NT2/D1 (cell line): ENCODE results near the gene AIG1.

ENCODE experiments used
- DNase-seq: peaks from one replicate; pipeline ENCODE4 v3.0.0-alpha.2; 2011; ENCODE audit warnings: low read depth, low spot score
- H3K27me3 ChIP-seq: 2 replicates; pipeline ENCODE4 v1.6.0; 2011; ENCODE audit warnings: mild to moderate bottlenecking; ENCODE audit not compliant: insufficient read length, insufficient read depth
- H3K36me3 ChIP-seq: 2 replicates; pipeline ENCODE4 v1.6.1; 2011; ENCODE audit warnings: mild to moderate bottlenecking, low read length, mixed read lengths; ENCODE audit not compliant: insufficient read depth, insufficient read length
- H3K4me1 ChIP-seq: 2 replicates; pipeline ENCODE4 v1.5.1; 2011; ENCODE audit not compliant: insufficient read depth, insufficient read length
- H3K4me3 ChIP-seq: 2 replicates; pipeline ENCODE4 v1.5.1; 2011; ENCODE audit warnings: low read depth; ENCODE audit not compliant: insufficient read length
- H3K9ac ChIP-seq: 2 replicates; pipeline ENCODE4 v1.6.0; 2011; ENCODE audit warnings: low read depth; ENCODE audit not compliant: insufficient read length
- H3K9me3 ChIP-seq: 2 replicates; pipeline ENCODE4 v1.5.1; 2011; ENCODE audit warnings: mild to moderate bottlenecking, low read length; ENCODE audit not compliant: insufficient read depth
- SUZ12 ChIP-seq: IDR thresholded peaks from 2 replicates; pipeline ENCODE4 v1.6.1; 2011; ENCODE audit not compliant: insufficient read length, insufficient read depth; ENCODE audit errors: extremely low read depth
- YY1 ChIP-seq: IDR thresholded peaks from 2 replicates; pipeline ENCODE4 v1.6.1; 2011; ENCODE audit not compliant: insufficient read length, insufficient read depth
- ZNF274 ChIP-seq: IDR thresholded peaks from 2 replicates; pipeline ENCODE4 v1.6.1; 2011; ENCODE audit warnings: mild to moderate bottlenecking, low read depth, low read length

The AIG1 gene

DNA sequence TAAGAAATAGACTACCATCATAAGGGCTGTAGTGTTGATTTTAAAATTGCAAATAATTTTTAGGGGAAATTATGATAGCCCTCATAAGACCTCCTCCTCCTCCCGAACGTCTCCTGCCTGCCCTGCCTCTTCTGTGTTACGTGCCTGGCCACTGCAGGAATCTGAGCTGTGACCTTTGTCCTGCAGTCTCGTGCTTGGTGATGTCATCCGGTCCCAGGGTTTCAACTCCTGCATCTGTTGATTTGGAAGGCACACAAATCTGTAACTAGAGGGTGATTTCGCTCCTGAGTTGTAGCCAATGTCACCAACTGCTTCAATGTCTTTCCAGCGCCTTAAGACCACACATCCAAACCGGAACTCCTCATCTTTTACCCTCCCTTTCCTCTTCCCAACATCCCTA lies 163.2 kb downstream of the AIG1 start:
- no peak for DNase-seq
- H3K4me1 ChIP-seq, result no peaks in the 10 kb centered on the region
- H3K27me3 ChIP-seq, result no peaks in the 10 kb centered on the region
- H3K9me3 ChIP-seq, result no peaks in the 10 kb centered on the region
- no peaks in the 10 kb centered on the region for H3K36me3 ChIP-seq
- no peak overlapping the region for H3K9ac ChIP-seq
- TF ChIP-seq YY1, result no peak
- no peak for TF ChIP-seq SUZ12
- TF ChIP-seq ZNF274, result no peak
- H3K4me3 ChIP-seq, result no peak overlapping the region

DNA sequence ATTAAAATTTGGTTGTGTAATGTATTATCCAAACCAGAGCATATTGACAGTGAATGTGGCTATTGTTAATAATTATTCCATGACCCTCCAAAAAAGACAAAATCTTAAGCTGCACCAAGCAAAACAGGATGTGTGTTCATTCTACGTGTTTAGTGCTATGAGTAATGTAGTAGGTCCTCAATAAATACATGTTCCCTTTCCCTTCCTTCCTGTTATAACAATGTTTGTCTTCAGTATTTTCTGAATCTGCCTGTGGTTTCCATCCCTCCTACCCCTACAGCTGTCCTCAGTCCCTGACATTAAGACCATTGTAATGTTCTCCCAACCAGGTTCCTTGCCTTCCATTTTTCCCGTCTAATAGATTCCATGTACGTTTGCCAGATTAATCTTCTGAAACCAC lies 163.8 kb downstream of the AIG1 start:
- Histone ChIP-seq H3K9ac (no peak overlapping the region), H3K36me3 (no peaks in the 10 kb centered on the region), H3K9me3 (no peaks in the 10 kb centered on the region), H3K4me3 (no peak overlapping the region), H3K4me1 (no peaks in the 10 kb centered on the region), H3K27me3 (no peaks in the 10 kb centered on the region)
- no peak for DNase-seq
- no peak for TF ChIP-seq ZNF274
- no peak for TF ChIP-seq SUZ12
- no peak for TF ChIP-seq YY1

DNA sequence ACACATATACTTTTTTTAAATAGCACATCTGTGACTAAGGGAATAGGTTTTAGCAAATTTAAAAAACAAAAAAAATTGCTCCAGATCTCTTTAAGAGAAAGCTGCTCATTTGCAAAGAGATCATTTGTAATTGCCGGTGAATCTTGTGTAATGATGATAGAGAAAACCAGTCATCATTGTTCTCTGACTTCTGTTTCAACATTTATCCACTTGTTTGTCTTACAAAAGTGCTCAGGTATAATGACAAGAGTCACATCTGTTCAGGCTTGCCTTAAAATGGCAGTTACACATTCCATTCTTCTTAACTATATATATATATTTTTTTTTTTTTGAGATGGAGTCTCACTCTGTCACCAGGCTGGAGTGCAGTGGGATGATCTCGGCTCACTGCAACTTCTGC lies 165.2 kb downstream of the AIG1 start:
- TF ChIP-seq YY1, result no peak
- TF ChIP-seq SUZ12, result no peak
- no peak for TF ChIP-seq ZNF274
- Histone ChIP-seq H3K36me3 (no peaks in the 10 kb centered on the region), H3K27me3 (no peaks in the 10 kb centered on the region), H3K4me3 (no peak overlapping the region), H3K9me3 (no peaks in the 10 kb centered on the region), H3K9ac (no peak overlapping the region), H3K4me1 (no peaks in the 10 kb centered on the region)
- no peak for DNase-seq

DNA sequence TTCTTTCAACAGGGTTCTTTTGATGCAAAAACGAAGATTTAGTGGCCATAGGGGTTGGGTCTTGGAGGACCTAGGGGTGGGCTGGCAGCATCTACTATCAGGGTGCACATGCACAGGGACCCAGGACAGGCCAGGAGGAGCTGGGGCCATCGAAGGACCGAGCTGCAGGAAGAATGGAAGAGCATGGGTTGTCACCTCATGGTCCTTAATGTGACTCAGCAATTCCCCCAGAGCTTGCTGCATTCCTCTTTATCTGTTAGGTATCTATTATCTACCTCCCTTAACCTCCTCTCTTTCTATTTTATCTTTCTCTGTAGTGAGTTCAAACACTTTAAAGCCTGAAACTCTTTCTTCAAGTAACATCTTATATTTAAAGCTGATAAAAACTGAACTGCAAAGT lies 167.0 kb downstream of the AIG1 start:
- Histone ChIP-seq H3K9ac (no peak overlapping the region), H3K36me3 (no peaks in the 10 kb centered on the region), H3K9me3 (no peaks in the 10 kb centered on the region), H3K4me1 (no peaks in the 10 kb centered on the region), H3K4me3 (no peak overlapping the region), H3K27me3 (no peaks in the 10 kb centered on the region)
- DNase-seq, result no peak
- no peak for TF ChIP-seq SUZ12
- TF ChIP-seq YY1, result no peak
- no peak for TF ChIP-seq ZNF274

DNA sequence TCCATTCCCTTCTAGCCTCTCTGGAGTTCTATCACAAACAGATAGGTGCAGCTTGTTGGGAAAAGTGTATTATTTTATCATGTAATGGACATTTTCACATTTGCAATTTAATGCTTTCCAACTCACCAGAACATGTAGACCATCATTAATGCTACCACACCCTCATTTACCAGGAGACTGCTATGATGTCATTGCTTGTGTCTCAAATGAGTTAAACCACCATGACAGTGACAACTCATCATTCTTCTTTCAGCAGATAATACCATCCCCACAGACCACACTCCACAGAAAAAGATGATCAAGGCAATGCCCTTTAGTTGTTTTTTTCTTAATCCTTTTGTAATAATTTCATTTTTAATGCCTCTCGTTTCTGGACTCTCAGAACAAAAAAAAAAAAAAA lies 168.7 kb downstream of the AIG1 start:
- TF ChIP-seq SUZ12, result no peak
- TF ChIP-seq YY1, result no peak
- no peak for TF ChIP-seq ZNF274
- Histone ChIP-seq H3K9me3 (no peaks in the 10 kb centered on the region), H3K4me3 (no peak overlapping the region), H3K4me1 (no peaks in the 10 kb centered on the region), H3K27me3 (no peaks in the 10 kb centered on the region), H3K36me3 (no peaks in the 10 kb centered on the region), H3K9ac (no peak overlapping the region)
- no peak for DNase-seq

DNA sequence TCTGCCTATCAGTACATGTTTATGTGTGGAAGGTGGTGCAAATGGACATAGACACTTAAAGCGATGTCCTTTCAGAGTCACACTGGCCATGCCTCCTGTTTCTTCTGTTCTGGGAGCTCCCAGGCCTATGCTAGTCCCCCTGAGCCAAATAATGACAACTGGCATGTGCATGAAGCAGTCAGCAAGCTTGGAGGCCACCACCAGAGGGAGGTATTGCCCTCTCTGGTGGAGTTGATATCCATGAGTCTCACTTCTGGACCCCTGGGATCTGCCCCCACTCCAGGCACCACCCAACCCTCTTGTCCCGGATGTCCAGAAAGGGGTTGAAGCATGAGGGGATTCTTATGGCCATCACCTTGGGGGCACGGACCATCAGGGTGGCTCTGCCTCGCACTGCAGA lies 172.2 kb downstream of the AIG1 start:
- DNase-seq, result peak; percentile 1
- no peak overlapping the region for H3K4me3 ChIP-seq
- no peak overlapping the region for H3K9ac ChIP-seq
- H3K27me3 ChIP-seq, result no peaks in the 10 kb centered on the region
- no peaks in the 10 kb centered on the region for H3K4me1 ChIP-seq
- TF ChIP-seq SUZ12 (no peak), ZNF274 (no peak), YY1 (no peak)
- no peaks in the 10 kb centered on the region for H3K9me3 ChIP-seq
- H3K36me3 ChIP-seq, result no peaks in the 10 kb centered on the region

DNA sequence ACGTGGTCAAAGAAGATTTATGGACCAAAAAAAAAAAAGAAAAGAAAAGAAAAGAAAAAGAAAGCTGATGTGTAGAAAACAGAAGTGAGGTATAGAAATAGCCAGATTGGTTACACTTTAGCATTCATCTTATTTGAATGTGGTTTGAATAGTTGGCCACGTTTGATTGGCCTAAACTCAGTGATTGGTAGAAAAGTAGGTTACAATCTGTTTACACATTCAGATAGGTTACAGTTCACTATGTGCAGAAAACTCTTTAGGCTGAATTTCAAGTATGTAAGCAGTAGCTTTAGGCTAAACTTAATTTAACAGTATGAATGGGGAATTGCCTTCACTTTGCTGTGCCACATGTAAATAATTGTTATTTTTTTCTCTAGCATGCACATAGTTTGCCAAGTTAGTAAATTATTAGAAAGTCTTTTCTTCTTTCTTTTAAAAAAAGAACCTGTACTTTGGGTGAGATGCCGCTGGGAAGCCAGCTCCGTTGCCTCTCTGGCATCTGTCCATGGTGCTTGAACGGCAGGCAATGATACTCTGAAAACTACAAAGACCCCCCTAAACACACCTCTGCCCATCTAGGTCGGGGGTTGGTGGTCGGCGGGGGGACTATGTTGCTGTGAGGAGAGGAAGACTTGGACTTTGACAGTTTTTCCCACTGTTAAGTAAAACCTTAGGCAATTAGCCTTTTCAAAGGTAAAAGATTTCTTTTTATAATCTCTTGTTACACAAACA lies 173.0 kb downstream of the AIG1 start:
- no peak overlapping the region for H3K4me3 ChIP-seq
- TF ChIP-seq ZNF274 (no peak), SUZ12 (no peak), YY1 (no peak)
- DNase-seq, result no peak
- no peaks in the 10 kb centered on the region for H3K4me1 ChIP-seq
- H3K27me3 ChIP-seq, result no peaks in the 10 kb centered on the region
- no peaks in the 10 kb centered on the region for H3K36me3 ChIP-seq
- H3K9me3 ChIP-seq, result no peaks in the 10 kb centered on the region
- no peak overlapping the region for H3K9ac ChIP-seq

DNA sequence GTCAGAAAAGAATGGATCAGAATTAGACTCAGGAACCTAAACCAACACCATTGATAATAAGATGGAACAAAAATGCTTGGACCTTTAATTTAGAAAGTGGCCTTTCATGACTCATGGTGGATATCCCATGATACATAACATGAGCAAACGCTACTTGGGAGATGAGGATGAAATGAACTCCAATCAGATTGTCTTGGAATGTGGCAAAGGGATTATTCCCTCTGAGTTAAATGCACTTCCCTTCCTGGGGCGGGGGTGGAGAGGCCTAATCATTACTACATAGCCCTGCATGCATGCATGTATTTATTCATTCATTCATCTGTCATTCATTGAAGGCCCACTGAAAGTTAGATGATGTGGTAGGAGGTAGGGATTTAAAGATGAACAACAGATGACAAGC lies 174.0 kb downstream of the AIG1 start:
- Histone ChIP-seq H3K4me3 (no peak overlapping the region), H3K36me3 (no peaks in the 10 kb centered on the region), H3K9me3 (no peaks in the 10 kb centered on the region), H3K9ac (no peak overlapping the region), H3K27me3 (no peaks in the 10 kb centered on the region), H3K4me1 (no peaks in the 10 kb centered on the region)
- TF ChIP-seq YY1 (no peak), SUZ12 (no peak), ZNF274 (no peak)
- no peak for DNase-seq
